BLaER1 treated with 17β-estradiol and CSF1 and Interleukin-3, amounts not matched to agents 10 nM and 100 nM (cell line): ENCODE results near the gene NF2.

Experiments used
- H3K27ac ChIP-seq, 11 experiments: shearing (Covaris generic); formaldehyde crosslinking; 2 replicates each; pipeline ENCODE4 v1.8.1; 2022
- H3K27me3 ChIP-seq, 11 experiments: shearing (Covaris generic); formaldehyde crosslinking; 2 replicates each; pipeline ENCODE4 v1.8.1; 2022
- H3K36me3 ChIP-seq, 11 experiments: shearing (Covaris generic); formaldehyde crosslinking; 2 replicates each; pipeline ENCODE4 v1.8.1; 2022
- H3K4me1 ChIP-seq, 10 experiments: shearing (Covaris generic); formaldehyde crosslinking; 2 replicates each; pipeline ENCODE4 v1.8.1; 2022
- H3K4me2 ChIP-seq, 11 experiments: shearing (Covaris generic); formaldehyde crosslinking; 2 replicates each; pipeline ENCODE4 v1.8.1; 2022
- H3K4me3 ChIP-seq, 10 experiments: shearing (Covaris generic); formaldehyde crosslinking; 2 replicates each; pipeline ENCODE4 v1.8.1; 2022
- H3K9ac ChIP-seq, 11 experiments: shearing (Covaris generic); formaldehyde crosslinking; 2 replicates each; pipeline ENCODE4 v1.8.1; 2022
- H3K9me3 ChIP-seq, 11 experiments: shearing (Covaris generic); formaldehyde crosslinking; replicated peaks in 1 of 11; 2 replicates each; pipeline ENCODE4 v1.8.1; 2022
- H4K20me1 ChIP-seq, 11 experiments: shearing (Covaris generic); formaldehyde crosslinking; 2 replicates each; pipeline ENCODE4 v1.8.1; 2022
- Cebpa-rat ChIP-seq, 11 experiments: shearing (Covaris generic); IDR thresholded peaks; 2 replicates each; pipeline ENCODE4 v1.8.1; 2022

The NF2 gene

DNA sequence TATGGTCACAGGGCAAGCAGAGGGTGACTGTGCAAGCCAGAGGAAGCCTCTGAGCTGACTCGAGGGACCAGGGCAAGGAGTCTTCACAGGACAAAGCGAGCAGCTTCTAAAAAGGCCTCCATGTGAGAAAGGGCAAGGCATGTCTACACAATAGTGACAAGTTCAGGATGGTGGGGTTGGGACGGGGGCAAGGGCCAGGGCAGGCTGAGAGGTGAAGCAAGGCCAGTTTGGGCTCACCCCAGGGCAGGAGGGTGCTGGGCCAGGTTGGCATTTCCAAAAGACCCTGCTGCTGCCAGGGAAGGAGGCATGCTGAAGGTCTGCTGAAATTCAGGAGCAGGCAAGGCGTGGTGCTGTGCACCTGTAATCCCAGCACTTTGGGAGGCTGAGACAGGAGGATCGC, 104.0 kb downstream of the NF2 start:
- Histone ChIP-seq H3K4me1 (peaks cover 15 to 51% (median 49%) of the 10 kb centered on the region in 10 experiments), H3K9me3 (no peaks in the 10 kb centered on the region), H3K27ac (no peak overlapping the region), H3K27me3 (0 out of 22 replicates have a peak, but pooled peaks cover 0 to 8% (median 0%) of the 10 kb centered on the region in 11 experiments), H3K9ac (no peak overlapping the region), H4K20me1 (peaks cover 0 to 8% (median 0%) of the 10 kb centered on the region in 11 experiments; a peak in 2 of 22 replicates), H3K4me2 (peak overlapping the region in 7 of 11 experiments; percentile 67 to 91 (median 84); a peak in 13 of 22 replicates), H3K36me3 (no peaks in the 10 kb centered on the region), H3K4me3 (no peak overlapping the region)
- no peak for TF ChIP-seq Cebpa-rat (IDR thresholded peaks at IDR 0.05)

- peaks cover 0 to 25% (median 0%) of the 10 kb centered on the region in 11 experiments; a peak in 3 of 22 replicates for H4K20me1 ChIP-seq
- H3K4me1 ChIP-seq = peaks cover 0 to 30% (median 25%) of the 10 kb centered on the region in 10 experiments; a peak in 17 of 20 replicates
- no peaks in the 10 kb centered on the region for H3K36me3 ChIP-seq
- no peak overlapping the region for H3K4me2 ChIP-seq
- H3K9me3 ChIP-seq = no peaks in the 10 kb centered on the region
- H3K27me3 ChIP-seq = peaks cover 0 to 16% (median 7%) of the 10 kb centered on the region in 11 experiments; a peak in 12 of 22 replicates
- no peak overlapping the region for H3K9ac ChIP-seq
- TF ChIP-seq Cebpa-rat (IDR thresholded peaks at IDR 0.05) = no peak
- no peak overlapping the region for H3K27ac ChIP-seq
- no peak overlapping the region for H3K4me3 ChIP-seq
Measured at GRCh38 chr22:29710193-29710592, 106.8 kb downstream of the NF2 start.

DNA sequence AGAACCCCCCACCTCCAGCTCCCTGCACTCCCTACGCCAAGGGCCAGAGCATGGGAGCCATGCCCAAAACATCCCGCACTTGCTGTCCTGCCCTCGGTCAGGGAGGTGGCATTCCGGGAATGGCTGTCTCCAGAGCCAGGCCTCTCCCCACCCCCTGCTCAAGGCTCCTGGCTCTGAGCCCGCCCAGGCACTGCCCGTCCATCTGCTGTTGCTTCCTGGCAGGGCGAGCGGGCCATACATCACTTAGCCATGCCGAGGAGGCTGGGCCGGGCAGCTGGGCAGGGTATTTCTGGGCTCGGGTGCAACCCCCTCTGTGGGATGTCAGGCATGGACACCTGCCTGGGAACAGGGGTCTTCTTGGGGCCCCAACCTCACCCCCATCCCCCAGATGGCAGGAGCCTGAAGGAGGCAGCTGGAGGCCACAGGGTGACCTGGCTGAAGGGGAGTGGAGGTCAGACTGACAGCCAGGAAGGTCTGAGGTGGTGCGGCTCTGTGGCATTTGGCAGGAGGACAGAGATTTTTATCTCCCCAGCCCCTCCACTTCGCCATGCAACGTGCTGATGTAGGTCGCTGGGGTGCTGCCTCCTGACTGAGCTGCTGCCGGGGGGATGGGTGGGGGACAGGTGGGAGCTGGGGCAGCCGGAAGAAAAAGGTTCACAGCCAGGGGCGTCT, 107.6 kb downstream of the NF2 start:
- TF ChIP-seq Cebpa-rat (IDR thresholded peaks at IDR 0.05) = no peak
- Histone ChIP-seq H3K9ac (no peak overlapping the region), H3K9me3 (no peaks in the 10 kb centered on the region), H3K27me3 (peaks cover 3 to 24% (median 11%) of the 10 kb centered on the region in 11 experiments; a peak in 16 of 22 replicates), H3K27ac (no peak overlapping the region), H4K20me1 (peaks cover 0 to 34% (median 0%) of the 10 kb centered on the region in 11 experiments; a peak in 4 of 22 replicates), H3K4me2 (no peak overlapping the region), H3K36me3 (no peaks in the 10 kb centered on the region), H3K4me3 (no peak overlapping the region), H3K4me1 (peaks cover 0 to 25% (median 16%) of the 10 kb centered on the region in 10 experiments; a peak in 16 of 20 replicates)

DNA sequence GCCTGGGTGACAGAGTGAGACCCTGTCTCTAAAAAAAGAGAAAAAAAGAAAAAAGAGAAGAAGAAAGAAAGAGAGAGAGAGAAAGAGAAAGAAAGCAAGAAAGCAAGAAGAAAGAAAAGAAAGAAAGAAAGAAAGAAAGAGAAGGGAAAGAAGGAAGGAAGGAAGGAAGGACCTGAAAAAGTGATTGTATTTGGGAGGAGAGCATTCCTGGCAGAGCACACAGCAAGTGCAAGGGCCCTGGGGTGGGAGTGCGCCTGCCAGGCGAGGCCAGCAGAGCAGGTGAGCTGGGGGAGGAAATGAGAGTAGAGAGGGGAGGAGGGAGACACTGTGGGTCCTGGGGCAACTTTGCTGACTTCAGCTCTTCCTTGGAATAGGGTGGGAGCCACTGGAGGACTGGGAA, 108.7 kb downstream of the NF2 start:
- no peak overlapping the region for H3K4me2 ChIP-seq
- peaks cover 0 to 14% (median 5%) of the 10 kb centered on the region in 10 experiments; a peak in 15 of 20 replicates for H3K4me1 ChIP-seq
- H3K36me3 ChIP-seq = no peaks in the 10 kb centered on the region
- H4K20me1 ChIP-seq = peaks cover 0 to 41% (median 0%) of the 10 kb centered on the region in 11 experiments; a peak in 8 of 22 replicates
- H3K4me3 ChIP-seq = no peak overlapping the region
- TF ChIP-seq Cebpa-rat (IDR thresholded peaks at IDR 0.05) = no peak
- H3K27ac ChIP-seq = no peak overlapping the region
- no peaks in the 10 kb centered on the region for H3K9me3 ChIP-seq
- H3K9ac ChIP-seq = no peak overlapping the region
- peaks cover 6 to 35% (median 21%) of the 10 kb centered on the region in 11 experiments for H3K27me3 ChIP-seq

GRCh38 chr22:29713156-29713727, 109.8 kb downstream of the NF2 start:
- no peak overlapping the region for H3K4me2 ChIP-seq
- TF ChIP-seq Cebpa-rat (IDR thresholded peaks at IDR 0.05) = no peak
- H3K9me3 ChIP-seq = no peaks in the 10 kb centered on the region
- H3K4me1 ChIP-seq = peaks cover 0 to 8% (median 0%) of the 10 kb centered on the region in 10 experiments; a peak in 4 of 20 replicates
- no peak overlapping the region for H3K9ac ChIP-seq
- H3K27ac ChIP-seq = no peak overlapping the region
- peaks cover 0 to 49% (median 4%) of the 10 kb centered on the region in 11 experiments; a peak in 12 of 22 replicates for H4K20me1 ChIP-seq
- no peaks in the 10 kb centered on the region for H3K36me3 ChIP-seq
- H3K4me3 ChIP-seq = no peak overlapping the region
- H3K27me3 ChIP-seq = peaks cover 17 to 46% (median 33%) of the 10 kb centered on the region in 11 experiments

DNA sequence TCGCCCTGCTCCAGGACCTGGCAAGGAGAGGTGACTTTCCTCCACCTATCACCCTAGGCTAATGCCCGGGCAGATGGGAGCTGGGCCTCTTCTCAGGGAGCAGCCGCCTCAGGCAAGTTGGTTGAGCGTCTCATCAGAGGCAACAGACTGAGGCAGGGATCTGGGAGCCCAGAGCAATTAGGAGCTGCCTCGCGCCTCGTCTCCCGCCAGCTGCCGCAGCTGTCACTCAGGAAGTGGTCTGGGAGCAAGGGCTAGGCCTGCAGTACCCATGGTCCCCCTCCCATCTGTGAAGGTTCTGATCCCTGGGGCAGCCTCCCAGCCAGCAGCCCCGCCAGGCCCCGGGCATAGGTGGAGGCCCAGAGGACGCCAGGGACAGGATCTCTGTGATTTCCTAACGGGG, 111.8 kb downstream of the NF2 start:
- H3K27ac ChIP-seq = no peak overlapping the region
- TF ChIP-seq Cebpa-rat (IDR thresholded peaks at IDR 0.05) = no peak
- peak overlapping the region in 4 of 11 experiments; percentile 12 to 24 (median 22); a peak in 6 of 22 replicates for H3K4me2 ChIP-seq
- H3K9me3 ChIP-seq = no peaks in the 10 kb centered on the region
- H3K4me3 ChIP-seq = no peak overlapping the region
- peaks cover 0 to 66% (median 16%) of the 10 kb centered on the region in 11 experiments; a peak in 13 of 22 replicates for H4K20me1 ChIP-seq
- H3K9ac ChIP-seq = no peak overlapping the region
- H3K27me3 ChIP-seq = peaks cover 37 to 66% (median 53%) of the 10 kb centered on the region in 11 experiments
- no peaks in the 10 kb centered on the region for H3K36me3 ChIP-seq
- H3K4me1 ChIP-seq = peaks cover 0 to 12% (median 3%) of the 10 kb centered on the region in 10 experiments; a peak in 6 of 20 replicates

DNA sequence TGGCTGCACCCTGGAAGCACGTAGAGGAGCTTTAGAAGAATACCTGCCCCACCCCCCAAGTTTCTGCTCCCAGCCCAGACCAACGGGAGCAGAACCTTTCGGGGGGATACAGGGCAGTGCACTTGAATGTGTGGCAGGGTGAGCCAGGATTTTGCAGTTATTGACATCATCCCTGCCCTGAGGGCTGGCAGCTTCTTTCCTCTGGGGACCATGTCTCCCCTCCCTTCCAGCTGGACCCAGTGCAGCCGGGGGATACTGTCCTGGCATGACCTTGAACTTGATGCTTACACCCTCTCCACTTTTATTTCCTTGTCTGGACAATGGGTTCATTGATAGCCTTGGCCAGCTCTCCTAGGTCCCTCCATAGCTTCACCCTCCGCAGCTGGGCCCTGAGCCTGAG, 112.3 kb downstream of the NF2 start:
- Histone ChIP-seq H3K9me3 (no peaks in the 10 kb centered on the region), H3K4me1 (peaks cover 0 to 14% (median 4%) of the 10 kb centered on the region in 10 experiments; a peak in 6 of 20 replicates), H4K20me1 (peaks cover 0 to 68% (median 16%) of the 10 kb centered on the region in 11 experiments; a peak in 13 of 22 replicates), H3K36me3 (no peaks in the 10 kb centered on the region), H3K27ac (no peak overlapping the region), H3K9ac (no peak overlapping the region), H3K4me3 (no peak overlapping the region), H3K27me3 (peaks cover 42 to 71% (median 57%) of the 10 kb centered on the region in 11 experiments), H3K4me2 (0 out of 22 replicates have a peak overlapping the region, but pooled peaks of 2 of the 11 experiments have one; percentile 12 to 21)
- no peak for TF ChIP-seq Cebpa-rat (IDR thresholded peaks at IDR 0.05)

GRCh38 chr22:29716814-29717545, 113.5 kb downstream of the NF2 start:
- TF ChIP-seq Cebpa-rat (IDR thresholded peaks at IDR 0.05) = no peak
- H3K4me1 ChIP-seq = peaks cover 0 to 16% (median 4%) of the 10 kb centered on the region in 10 experiments; a peak in 6 of 20 replicates
- H3K27ac ChIP-seq = no peak overlapping the region
- peaks cover 0 to 80% (median 23%) of the 10 kb centered on the region in 11 experiments; a peak in 13 of 22 replicates for H4K20me1 ChIP-seq
- H3K4me3 ChIP-seq = no peak overlapping the region
- H3K4me2 ChIP-seq = no peak overlapping the region
- H3K9ac ChIP-seq = no peak overlapping the region
- no peaks in the 10 kb centered on the region for H3K36me3 ChIP-seq
- H3K9me3 ChIP-seq = no peaks in the 10 kb centered on the region
- H3K27me3 ChIP-seq = peaks cover 55 to 84% (median 70%) of the 10 kb centered on the region in 11 experiments
